Measurements from ENCODE around the gene FAM114A2.

The FAM114A2 gene

DNA sequence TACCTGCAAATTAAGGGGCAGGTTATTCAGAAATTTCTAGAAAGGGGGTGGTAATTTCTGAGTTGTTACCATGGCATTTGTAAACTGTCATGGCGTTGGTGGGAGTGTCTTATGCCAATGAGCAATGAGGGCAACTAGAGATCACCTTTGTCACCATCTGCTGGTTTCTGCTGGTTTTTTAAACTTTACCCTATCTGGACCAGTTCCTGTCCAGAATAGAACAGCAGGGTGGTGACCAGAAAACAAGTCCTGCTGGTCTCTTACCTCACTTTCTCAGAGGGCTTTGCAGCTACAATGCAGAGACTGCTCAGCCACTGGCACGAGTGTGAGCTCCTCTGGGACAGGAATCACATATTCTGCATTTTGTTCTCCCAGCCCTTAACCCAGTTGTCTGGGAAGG, 51.4 kb downstream of the FAM114A2 start:
- H3K4me3 ChIP-seq (ENCODE audit: low read depth, low read length) = no peak overlapping the region

DNA sequence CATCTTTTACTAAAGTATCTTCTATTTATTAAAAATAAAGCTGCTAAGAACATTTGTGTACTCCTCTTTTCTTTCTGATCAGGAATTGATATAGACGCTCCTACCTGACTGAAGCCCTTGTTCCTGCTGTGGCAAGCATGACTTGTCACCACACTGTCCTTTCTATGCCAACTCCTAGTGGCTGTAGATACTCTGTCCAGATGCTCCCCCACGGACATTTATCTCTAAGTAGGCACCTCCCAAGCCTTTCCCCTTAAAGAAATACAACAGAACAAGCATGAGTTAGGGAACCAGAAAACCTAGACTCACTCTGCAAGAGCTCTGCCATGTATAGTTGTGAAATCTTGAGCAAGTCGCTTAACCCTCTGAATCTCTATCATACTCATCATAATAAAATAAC, 53.2 kb downstream of the FAM114A2 start:
- H3K4me3 ChIP-seq (ENCODE audit: low read depth, low read length) = no peak overlapping the region

DNA sequence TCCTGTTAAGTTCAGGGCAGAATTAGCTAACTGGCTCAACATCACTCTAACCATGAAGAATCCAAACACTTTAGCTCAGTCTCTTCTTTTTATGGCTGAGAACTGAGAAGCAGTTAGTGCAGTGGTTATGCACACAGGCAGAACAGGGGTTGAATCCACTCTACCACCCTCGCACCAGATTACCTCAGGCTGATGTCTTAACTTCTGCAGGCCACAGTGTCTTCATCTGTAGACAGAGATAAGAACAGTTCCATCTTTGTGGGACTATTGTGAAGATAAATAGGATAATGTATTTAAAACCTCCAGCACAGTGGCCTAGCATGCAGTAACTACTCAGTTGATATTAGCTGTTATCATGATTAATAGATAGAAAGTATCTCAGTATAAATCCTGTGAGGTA, 54.8 kb downstream of the FAM114A2 start:
- H3K4me3 ChIP-seq (ENCODE audit: low read depth, low read length) = no peak overlapping the region

DNA sequence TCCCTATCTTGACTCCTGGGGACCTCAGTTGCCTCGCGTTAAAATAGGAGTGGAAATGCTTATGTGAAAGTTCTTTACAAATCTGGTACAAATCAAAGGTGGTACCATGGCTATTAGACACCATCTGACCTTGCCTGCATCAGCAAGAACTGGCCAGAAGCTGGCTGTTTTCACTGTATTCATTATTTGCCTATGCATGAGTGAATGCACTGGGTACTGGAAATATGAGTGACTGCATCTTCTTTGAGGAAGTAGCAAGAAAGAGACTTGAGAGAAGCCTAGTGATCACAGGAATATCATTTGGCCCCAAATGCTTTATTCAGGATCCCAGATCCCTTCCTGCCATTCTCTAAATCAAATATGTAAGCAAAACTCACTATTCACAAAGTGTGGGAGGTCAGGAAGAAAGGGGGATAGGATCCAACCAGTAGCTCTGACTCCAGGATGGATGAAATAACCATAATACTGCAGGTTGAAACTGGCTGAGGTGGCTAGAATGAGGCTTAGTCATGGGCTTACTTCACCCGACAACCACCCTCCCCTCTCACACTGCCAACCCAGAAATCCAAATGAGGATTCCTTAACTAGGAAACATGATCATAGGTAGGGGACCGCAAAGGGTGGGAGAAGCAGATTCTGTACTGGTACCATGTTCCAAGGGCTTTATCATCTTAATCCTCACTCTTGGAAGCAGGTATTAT, 56.7 kb downstream of the FAM114A2 start:
- H3K4me3 ChIP-seq (ENCODE audit: low read depth, low read length) = no peak overlapping the region

DNA sequence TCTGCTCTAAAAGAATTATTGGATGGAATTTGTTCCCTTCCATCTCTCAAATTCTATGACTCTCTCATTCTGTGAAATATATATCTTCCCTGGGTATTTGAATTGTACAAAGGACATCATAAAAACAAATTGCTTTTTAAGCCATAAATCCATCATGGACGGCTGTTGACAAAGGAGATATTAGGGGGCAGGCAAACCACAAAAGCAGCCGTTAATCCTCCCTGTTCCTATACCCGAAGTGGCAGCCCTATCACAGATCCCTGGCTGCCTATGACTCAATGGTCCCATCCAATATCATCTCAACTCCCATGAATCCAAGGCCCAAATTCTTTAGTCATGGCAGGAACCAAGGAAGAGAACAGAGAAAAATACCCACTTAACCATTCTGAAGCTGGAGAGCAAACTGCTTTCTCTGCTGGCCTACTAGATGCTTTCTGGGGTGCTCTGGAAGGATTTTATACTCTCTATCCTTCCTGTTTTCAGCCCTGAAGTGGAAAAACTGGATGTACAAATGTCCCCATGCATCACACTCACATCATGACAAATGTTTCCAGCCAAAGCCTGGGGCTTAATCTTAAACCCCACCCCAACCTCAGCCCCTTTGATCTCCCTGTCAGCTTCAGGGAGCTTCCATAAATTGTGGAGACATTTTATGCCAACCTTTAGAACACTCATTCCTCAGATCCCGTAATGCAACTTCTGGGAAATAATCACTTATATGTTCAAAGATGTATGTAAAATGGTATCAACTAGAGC, 59.5 kb downstream of the FAM114A2 start:
- no peak overlapping the region for H3K4me3 ChIP-seq (ENCODE audit: low read depth, low read length)

DNA sequence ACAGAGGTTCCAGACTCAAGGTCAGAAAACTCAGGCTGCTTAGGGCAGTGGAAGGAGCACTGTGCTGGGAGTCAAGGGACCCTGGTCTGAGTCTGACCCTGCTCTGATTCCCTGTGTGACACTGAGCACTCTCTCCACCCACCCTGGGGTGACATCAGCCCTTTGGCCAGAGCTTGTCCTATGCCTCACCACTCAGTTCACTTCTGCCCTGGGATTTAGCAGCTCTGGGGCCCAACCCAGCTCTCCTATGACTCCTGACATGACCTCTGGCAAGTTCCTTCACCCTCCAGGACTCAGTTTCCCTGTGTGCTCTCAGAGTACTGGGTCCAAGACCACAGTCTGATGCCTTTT, 63.9 kb downstream of the FAM114A2 start:
- H3K4me3 ChIP-seq (ENCODE audit: low read depth, low read length) = no peak overlapping the region

DNA sequence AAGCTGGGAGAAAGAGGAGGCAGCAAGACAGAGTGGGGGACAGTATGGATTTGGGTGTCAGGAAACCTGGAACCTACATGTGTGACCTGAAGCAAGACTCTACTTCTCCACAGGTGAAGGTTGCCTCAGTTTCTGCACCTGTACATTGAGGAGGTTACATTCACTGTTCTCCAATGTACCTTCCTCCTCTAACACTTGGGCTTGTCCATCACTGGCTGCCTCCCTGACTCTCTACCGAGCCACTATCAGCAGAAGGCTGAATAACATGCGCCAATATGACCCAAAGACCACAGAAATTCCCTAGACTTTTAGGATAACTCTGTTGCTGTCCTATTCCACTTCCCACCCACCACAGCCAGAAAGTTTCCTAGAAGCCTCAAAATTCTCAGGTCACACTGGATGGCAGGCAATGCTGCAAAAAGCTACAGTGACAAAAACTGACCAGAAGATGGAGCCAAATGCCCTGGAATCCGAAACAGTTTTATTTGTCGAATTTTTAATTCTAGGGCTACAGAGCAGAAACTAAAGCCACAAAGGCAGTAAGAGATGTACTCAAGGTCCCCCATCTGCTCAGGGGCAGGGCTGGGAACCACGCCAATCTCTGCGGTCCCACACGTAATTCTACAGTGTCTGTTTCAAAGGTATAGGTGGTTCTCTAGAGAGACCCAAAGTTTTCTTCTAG, 64.4 kb downstream of the FAM114A2 start:
- no peak overlapping the region for H3K4me3 ChIP-seq (ENCODE audit: low read depth, low read length)

DNA sequence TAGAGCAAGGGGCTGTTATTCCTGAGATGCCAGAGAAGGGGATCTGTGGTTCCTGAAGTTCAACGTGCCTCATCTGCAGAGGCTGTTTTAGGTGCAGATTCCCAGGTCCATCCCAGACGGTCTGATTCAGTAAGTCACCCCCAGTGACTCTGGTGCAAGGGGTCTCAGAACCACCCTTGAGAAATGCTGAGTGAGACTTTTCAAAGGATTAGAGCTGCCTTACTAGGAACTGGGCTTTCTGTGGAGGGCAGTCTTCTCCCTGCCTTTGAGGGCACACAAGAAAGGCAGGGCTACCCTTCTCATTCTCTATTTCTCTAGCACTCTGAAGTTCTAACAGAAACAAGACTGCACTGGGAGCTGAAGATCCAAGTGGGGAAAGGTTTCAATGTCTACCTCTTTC, 66.5 kb downstream of the FAM114A2 start:
- no peak overlapping the region for H3K4me3 ChIP-seq (ENCODE audit: low read depth, low read length)

DNA sequence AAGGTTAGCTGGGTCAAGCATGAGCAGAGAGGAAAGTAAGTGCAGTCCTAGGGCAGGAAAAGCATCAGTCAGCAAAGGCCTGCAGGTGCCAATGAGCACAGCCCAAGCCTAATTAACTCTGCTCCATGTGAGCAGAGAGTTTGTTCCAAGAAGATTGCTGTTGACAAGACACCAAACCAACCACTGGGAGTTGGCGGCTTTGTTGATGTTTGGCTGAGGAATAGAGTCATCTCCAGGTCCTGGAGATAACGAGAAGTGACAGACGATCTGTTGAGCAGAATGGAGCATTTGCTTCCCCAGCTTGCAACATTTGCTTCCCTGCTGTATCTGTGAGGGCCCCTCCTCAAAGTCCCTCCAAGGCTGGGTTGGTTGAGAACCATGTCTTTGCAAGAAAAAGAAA, 68.2 kb downstream of the FAM114A2 start:
- H3K4me3 ChIP-seq (ENCODE audit: low read depth, low read length) = no peak overlapping the region

DNA sequence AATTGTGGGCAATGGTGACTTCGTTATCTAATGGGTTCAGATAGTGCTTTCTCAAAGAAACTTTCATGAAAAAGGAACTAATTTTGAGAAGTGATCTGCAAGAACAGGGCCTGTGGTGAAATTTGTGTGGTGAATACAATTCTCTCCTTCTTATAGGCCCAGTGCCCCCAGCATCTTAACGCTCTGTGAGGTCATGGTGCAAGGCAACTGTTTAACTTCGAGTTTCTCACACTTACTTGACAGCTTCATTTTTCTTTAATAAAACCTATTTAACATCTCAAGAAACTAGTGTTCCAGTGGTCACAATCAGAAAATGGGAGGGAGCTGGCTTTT, 69.2 kb downstream of the FAM114A2 start:
- no peak overlapping the region for H3K4me3 ChIP-seq (ENCODE audit: low read depth, low read length)

DNA sequence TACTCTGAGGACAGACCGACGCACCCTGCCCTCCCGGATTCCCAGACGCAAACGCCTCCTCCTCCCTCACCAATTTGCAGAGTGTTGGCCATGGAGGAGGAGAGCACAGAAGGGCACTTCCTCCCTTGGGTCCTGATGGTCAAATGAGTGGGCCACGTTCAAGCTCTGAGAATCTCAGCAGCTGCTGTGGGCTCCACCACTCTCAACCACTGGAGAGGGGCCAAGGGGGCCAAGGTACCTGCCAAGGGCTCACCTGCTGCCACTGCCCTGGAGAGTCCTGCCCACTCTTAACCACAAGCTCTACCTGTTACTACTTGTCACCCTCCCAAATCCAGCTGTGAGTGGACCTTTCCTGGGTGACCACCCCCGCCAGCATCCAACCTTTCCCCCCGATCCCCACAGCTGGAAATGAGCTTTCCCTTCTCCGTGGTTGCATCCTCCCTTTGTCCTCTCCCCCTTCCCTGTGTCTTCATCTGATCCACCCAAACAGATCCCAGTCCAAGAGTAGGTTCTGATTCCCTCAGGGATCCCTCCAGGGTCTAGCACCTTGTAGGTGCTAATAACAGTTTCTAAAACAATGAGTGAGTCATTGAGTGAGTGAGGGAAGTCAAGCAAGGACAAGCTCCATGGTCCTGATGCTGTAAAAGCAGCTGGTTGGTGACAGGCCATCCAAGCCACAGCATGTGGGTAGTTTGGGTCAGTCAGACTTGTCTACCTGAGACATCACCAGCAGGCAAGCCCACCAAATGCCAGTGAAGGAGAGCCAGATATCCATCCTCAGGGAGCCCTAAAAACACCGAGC, 69.7 kb downstream of the FAM114A2 start:
- H3K4me3 ChIP-seq (ENCODE audit: low read depth, low read length) = no peak overlapping the region

DNA sequence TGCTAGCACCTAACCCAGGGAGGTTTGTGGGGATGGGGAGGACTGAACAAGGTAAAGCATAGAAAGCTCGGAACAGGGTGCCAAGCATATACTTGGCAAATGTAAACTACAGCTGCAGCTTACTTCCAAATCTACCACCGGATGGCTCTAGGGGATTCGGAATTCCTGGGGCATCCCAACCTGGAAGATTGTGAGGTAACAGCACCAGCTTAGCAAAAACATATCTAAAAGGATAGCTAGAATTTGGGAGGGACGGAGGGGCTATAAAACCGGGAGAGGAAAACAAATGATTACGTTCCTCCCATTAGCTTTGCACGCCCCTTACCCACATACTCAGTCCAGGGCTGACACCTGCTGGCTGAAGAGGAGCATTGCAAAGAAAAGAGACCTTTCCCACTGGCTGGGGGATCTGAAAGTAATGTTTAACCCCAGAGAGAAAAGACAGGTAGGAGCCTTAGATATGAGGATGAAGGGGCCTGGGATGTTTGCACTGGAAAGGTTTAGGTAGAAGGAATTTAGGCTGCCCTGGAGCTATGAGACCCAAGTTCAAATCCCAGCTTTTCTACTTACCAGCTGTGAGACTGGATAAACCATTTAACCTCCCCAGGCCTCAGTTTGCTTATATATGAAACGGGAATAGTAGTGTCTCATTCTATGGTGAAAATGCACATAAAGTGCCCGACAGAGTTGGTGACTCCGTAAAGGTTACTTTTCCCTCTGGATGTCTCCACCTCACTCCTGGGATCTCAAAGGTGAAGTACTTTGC, 73.6 kb downstream of the FAM114A2 start:
- H3K4me3 ChIP-seq (ENCODE audit: low read depth, low read length) = no peak overlapping the region

DNA sequence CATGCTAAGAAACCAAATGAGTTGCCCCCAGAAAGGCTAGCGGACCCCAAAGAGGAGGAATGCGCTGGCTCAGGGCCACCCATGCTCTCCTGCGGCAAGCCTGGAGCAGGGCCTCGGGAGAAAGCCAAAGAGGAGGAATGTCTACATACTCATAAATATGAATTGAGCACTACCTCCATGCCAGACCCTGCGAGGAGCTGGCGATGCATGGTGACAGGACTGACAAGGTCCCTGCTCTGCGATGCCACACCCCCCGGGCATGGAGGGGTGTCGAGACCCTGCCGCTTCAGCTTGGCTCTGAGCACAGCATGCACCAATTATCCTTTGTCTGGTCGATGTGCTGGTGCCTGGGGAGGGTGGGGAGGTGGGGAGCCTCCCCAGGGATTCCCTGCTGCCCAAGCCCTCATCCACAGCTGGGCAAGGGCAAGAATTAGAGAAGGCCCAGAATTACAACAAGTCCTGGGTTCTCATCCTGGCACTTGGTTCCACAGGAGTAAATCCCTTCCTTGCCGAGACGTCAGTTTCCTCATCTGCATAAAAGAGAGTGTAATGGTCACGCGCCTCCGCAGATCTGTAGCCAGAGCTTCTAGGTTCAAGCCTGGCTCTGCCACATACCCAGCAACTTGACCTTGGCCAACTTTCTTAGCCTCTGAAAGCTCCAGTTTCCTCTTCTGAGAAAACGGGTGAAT, 74.4 kb downstream of the FAM114A2 start:
- no peak overlapping the region for H3K4me3 ChIP-seq (ENCODE audit: low read depth, low read length)

DNA sequence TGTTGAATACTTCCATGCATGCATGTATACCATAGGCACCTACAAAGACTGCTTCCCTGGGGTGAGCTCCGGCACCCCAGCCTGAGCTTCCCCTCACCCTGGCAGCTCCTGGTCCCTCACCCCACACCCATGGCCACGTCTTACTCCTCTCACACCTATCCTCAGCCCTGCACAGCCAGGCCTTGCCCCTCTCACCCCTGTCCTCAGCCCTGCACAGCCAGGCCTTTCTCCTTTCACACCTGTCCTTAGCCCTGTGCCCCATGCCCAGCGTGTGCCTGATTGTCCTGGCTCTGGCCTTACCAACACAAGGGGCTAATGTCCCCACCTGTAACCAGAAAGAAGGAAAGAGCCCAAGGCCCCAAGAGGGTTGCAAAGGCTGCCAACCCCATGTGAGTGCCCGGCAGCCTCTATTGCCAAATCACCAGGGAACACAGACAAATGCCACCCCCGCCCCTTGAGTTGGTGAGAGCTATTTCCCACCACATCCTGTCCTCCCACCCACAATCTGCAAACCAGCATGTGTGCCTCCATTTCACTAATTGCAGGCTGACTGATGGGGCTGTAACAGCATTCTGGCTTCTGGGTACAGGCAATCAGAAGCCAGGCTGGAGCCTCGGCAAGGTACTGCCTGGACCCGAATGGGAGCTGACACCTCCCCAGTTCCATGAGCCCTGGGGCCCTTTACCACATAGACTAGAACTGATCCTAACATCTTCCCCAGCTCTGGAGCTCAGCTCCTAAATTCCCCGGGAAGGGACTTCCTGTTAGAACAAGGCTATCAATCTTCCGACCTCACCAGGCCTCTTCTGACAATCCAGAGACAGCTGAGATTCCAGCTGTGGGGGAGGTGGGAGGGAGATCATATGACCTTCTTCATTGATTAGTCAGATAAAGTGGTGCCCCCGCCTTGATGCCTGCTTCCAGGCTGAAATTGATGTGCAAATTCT, 78.2 kb downstream of the FAM114A2 start:
- H3K4me3 ChIP-seq (ENCODE audit: low read depth, low read length) = no peak overlapping the region

DNA sequence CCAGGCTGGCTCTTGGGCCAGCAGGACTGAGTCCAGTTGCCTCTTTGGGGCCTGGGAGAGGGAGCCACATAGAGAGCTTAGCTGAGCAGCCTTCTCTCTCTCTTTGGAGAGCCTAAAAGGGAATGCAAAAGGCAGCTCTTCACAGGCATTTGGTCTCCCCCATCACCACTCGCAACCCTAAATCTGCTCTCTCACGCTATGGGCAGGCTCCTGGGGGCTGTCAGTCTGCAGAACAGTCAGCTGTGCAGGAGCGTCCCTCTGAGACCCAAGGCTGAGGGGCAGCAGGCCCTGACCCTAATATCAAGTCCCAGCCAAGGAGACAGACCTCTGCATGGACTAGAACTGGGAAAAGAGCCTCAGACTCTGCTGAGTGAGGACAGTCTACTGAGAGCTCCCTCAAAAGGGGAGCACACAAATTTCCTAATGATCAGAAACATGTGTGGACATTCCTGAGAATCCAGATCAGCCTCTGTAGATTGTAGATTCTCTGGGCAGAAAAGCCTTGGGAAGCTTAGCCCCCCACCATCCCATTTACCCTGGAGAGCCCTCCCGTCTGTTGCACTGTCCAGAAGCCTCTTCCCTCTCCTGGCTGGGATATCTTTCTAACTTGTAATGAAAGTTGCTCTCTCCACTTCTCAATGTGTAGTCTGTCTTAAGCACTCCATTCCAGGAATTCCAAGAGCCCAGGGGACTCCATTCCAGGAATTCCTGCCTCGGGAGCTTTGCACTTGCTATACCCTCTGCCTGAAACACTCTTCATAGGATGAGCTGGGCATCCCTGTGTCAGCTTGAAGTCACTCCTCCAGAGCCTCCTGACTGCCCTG, 79.4 kb downstream of the FAM114A2 start:
- no peak overlapping the region for H3K4me3 ChIP-seq (ENCODE audit: low read depth, low read length)

DNA sequence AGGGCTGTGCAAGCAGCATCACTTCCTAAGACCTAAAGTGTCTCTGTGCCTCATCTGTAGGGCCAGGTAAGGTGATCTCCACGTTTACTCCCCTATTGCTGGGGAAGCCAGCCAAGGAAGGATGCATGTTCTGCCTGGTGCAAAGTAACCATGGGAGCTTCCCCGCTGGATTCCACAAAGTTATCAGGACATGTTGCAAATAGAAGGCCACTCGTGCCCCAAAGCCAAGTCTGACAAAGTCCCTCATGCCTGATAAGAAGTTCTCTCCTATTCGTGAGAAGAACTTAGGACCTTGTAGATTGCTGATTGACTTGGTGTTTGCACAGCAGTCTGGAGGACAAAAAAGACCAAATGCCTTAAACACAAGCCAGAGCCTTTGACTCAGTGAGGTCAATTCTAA, 81.5 kb downstream of the FAM114A2 start:
- H3K4me3 ChIP-seq (ENCODE audit: low read depth, low read length) = no peak overlapping the region

DNA sequence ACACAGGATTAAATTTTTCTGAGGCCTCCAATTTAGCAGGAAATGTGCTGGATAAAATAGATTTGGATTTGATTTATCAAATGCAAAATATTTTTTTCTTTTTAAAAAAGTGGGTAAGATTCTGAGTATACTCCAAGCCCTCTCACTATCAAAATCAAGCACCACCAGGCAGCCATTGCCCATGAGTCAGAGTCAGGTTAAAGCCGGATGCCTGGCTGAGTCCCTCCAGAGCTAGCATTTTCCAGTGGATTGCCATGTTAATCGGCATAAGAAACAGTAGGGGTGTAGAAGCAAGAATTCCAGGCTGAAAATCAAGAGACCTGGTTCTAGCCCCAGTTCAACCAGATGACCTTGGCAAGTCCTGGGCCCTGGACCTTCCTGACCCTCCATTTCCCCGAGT, 85.3 kb downstream of the FAM114A2 start:
- H3K4me3 ChIP-seq (ENCODE audit: low read depth, low read length) = no peak overlapping the region

DNA sequence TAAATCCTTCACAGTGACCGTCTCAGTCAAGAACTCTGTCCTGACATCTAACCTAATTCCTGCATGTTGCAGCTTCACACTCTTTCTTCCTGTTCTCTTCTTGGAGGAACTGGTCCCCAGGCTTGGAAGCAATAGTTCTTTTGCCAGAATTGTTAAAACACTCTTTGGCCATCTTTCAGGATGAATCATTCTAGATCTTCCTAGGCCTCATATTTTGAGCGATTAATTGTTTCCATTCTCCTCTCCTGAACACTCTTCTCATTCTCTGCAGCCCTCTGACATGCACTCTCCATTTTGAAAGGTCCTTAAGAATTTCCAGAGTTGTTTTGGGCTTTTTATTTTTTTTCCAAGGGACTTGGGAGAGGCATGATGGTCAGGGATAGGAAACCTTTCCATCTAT, 85.8 kb downstream of the FAM114A2 start:
- H3K4me3 ChIP-seq (ENCODE audit: low read depth, low read length) = no peak overlapping the region
